Epithelial cell of proximal tubule (primary cell): Measurements from ENCODE around the gene FOLR1. TPM values are rescaled to one million over a fixed set of nuclear protein-coding genes. Genes with fewer than 3 reads are reported as not detected.

ENCODE experiments used
- DNase-seq: peaks from one replicate; pipeline ENCODE4 v3.0.0-alpha.2; 2011; ENCODE audit warnings: low read depth
- H3K4me3 ChIP-seq: 2 replicates; pipeline ENCODE4 v1.5.1; 2011; ENCODE audit warnings: low read depth, mild to moderate bottlenecking, low read length
- total RNA-seq: library from RNA; depleted of rRNA; stranded (reverse); fragments of >200 nt; gene quantifications from 2 replicates; pipeline ENCODE4 v1.2.3, GENCODE V29; 2015
- TF ChIP-seq, protein P1 (sequence below): conservative IDR thresholded peaks from 2 replicates; pipeline ENCODE4 v1.5.1; 2012; ENCODE audit warnings: low read depth, mild to moderate bottlenecking, low read length

FOLR1 gene
- total RNA-seq, 1 donor from 2014 or later, result 12.3 TPM

DNA sequence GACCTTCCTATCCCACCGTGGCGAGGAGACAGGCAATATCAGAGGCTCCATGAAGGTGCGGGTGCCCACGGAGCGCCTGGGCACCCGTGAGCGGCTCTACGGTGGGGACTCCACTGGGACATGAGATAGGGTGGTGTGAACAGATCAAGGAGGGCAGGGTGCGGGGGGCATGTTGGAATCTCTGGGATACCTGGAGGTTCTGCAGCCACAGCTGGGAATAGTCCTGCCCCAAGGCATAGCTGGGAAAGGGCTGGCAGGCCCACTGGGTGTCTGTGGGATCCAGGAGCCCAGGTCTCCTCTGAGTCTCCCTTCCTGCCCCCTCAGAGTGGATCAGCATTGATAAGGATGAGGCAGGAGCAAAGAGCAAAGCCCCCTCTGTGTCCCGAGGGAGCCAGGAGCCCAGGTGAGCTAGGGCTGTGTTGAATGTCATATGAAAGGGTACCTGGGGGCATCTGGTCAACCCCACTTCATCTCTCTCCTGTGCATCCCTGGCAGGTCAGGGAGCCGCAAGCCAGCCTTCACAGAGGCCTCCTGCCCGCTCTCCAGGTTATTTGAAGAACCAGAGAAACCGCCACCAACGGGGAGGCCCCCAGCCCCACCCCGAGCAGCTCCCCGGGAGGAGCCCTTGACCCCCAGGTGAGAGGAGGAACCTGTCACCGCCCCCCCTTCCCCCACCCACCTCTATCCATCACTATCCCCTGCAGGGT is 43.6 kb downstream of the FOLR1 start:
- DNase-seq, result no peak
- TF ChIP-seq, protein P1, sequence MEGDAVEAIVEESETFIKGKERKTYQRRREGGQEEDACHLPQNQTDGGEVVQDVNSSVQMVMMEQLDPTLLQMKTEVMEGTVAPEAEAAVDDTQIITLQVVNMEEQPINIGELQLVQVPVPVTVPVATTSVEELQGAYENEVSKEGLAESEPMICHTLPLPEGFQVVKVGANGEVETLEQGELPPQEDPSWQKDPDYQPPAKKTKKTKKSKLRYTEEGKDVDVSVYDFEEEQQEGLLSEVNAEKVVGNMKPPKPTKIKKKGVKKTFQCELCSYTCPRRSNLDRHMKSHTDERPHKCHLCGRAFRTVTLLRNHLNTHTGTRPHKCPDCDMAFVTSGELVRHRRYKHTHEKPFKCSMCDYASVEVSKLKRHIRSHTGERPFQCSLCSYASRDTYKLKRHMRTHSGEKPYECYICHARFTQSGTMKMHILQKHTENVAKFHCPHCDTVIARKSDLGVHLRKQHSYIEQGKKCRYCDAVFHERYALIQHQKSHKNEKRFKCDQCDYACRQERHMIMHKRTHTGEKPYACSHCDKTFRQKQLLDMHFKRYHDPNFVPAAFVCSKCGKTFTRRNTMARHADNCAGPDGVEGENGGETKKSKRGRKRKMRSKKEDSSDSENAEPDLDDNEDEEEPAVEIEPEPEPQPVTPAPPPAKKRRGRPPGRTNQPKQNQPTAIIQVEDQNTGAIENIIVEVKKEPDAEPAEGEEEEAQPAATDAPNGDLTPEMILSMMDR, result no peak
- no peak overlapping the region for H3K4me3 ChIP-seq

DNA sequence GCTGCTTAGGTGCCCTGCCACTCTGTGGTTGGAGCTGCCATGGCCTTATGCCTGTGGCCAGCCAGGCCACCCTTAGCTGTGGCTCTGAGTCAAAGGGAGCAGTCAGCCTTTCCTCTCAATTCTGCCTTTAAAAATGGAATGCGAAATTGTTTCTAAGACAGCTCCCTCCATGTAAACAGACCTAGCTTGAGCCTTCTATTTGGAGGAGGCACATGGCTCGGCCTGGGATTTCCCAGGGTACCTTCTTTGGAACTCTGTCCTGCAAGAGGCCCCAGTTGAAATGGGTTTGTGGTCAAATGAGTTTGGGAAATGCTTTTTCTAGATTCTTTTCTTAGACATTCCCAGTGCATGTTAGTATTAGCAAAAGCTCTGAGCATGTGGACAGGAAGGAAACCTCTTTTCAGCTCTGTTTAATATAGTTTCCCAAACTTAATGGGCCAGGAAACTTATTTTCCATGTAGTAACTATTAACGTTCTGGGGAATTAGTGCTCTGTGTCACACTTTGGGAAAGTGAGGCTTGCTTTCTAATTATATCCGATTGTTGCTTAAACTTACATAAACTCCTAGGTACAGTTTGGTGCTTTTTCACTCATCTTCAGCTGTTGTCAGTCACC is 44.2 kb downstream of the FOLR1 start:
- DNase-seq, result no peak
- H3K4me3 ChIP-seq, result no peak overlapping the region
- TF ChIP-seq, protein P1, result no peak

DNA sequence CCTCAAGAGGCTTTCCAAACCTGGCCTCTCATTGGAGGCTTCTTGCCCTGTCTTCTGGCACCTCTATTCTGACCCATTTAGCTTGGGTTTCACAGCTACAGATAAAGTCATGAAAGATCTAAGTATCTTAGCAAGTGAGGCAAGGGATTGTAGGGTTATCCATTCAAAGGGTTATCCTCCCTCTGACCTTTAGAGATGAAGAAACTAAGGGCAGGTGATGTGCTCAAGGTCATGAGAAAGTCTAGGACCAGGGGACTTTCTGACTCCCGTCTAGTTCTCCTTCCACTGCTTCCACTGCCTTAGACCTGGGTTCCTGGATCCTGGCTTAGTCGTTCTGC is 44.8 kb downstream of the FOLR1 start:
- no peak overlapping the region for H3K4me3 ChIP-seq
- DNase-seq, result no peak
- TF ChIP-seq, protein P1, result no peak

DNA sequence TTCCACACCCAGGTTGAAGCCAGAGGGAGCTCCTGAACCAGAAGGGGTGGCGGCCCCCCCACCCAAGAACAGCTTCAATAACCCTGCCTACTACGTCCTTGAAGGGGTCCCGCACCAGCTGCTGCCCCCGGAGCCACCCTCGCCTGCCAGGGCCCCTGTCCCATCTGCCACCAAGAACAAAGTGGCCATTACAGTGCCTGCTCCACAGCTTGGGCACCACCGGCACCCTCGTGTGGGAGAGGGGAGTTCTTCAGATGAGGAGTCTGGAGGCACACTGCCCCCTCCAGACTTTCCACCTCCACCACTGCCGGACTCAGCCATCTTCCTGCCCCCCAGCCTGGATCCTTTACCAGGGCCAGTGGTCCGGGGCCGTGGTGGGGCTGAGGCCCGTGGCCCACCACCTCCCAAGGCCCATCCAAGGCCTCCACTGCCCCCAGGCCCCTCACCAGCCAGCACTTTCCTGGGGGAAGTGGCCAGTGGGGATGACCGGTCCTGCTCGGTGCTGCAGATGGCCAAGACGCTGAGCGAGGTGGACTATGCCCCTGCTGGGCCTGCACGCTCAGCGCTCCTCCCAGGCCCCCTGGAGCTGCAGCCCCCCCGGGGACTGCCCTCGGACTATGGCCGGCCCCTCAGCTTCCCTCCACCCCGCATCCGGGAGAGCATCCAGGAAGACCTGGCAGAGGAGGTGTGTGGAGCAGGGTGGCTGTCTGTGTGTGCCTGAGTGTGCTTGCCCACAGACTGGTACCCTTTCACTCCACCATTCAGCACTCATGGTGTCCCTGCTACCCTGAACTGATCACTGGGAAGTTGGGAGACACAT is 45.4 kb downstream of the FOLR1 start:
- no peak overlapping the region for H3K4me3 ChIP-seq
- TF ChIP-seq, protein P1, result no peak
- DNase-seq, result no peak

DNA sequence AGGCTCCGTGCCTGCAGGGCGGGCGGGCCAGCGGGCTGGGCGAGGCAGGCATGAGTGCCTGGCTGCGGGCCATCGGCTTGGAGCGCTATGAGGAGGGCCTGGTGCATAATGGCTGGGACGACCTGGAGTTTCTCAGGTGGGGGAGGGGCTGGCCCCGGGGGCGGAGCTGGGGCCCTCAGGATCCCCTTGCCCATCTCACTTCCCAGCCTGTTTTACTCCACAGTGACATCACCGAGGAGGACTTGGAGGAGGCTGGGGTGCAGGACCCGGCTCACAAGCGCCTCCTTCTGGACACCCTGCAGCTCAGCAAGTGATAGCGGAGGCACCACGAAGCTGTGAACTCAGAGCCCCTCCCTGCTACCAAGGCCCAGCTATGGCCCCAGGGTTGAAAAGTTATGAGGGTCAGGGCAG is 46.1 kb downstream of the FOLR1 start:
- H3K4me3 ChIP-seq, result no peak overlapping the region
- TF ChIP-seq, protein P1, result peak; percentile 83
- no peak for DNase-seq

DNA sequence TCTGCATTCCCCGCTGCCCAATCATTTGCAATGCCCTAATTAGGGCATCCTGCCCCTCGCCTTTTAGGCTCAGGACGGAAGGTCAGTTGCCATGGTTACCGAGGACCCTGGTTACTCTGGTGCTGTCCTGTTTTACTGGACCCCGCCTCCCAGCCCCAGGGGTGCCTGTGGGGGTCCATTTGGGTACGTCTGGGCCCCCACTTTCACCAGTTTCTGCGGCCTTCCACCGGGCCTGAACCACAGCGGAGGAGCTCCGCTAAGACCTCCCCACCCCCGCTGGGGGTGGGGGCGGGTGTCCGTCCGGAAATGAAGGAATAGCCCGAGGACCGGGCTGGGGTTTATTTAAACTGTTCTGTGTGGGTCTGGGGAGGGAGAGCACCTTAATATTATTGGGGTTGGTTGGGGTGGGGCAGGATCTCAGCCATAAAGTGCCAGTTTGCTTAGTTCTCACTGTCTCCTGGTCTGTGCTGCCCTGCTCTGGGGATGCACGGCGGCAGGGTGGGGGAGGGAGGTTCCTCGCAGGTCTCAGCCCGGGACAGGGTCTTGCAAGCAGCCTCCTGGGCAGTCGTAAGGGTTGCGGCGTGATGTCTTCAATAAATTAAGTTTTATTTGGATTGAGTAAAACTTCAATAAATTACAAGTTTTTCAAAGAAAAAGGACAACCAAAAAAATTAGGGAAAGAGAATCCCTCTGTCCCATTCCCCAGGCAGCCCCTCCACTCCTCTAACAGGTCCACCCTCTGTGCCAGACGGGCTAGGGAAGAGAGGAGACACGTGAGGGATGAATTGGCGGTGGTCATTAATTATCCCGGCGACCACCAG is 46.8 kb downstream of the FOLR1 start:
- DNase-seq, result no peak
- H3K4me3 ChIP-seq, result no peak overlapping the region
- TF ChIP-seq, protein P1, result no peak
